ENCODE measurements around the gene CASQ2.
"Not testable (repeated sequence)": the region's sequence is repeated elsewhere in the genome, so short reads cannot be mapped to it uniquely, and the experiment has no call there.

Gene CASQ2

GRCh38 chr1:115779075-115779474 lies 10.6 kb upstream of the CASQ2 start:
- DNase-seq: not testable (repeated sequence)

- DNase-seq: no peak
These were observed 3.4 kb upstream of the CASQ2 start for GRCh38 chr1:115771847-115772457.

- DNase-seq: no peak
These were observed 2.8 kb upstream of the CASQ2 start for GRCh38 chr1:115771094-115771846.

GRCh38 chr1:115767403-115767802 lies 1.1 kb downstream of the CASQ2 start:
- DNase-seq: no peak

GRCh38 chr1:115765091-115765490 lies 3.4 kb downstream of the CASQ2 start:
- no peak for DNase-seq

- DNase-seq: no peak
These were observed 4.0 kb downstream of the CASQ2 start for GRCh38 chr1:115764541-115764940.

GRCh38 chr1:115762779-115763178 lies 5.7 kb downstream of the CASQ2 start:
- no peak for DNase-seq

- no peak for DNase-seq
These were observed 6.8 kb downstream of the CASQ2 start for GRCh38 chr1:115761601-115762302.

GRCh38 chr1:115757856-115758255 lies 10.7 kb downstream of the CASQ2 start:
- no peak for DNase-seq

GRCh38 chr1:115757326-115757725 lies 11.2 kb downstream of the CASQ2 start:
- DNase-seq: no peak

GRCh38 chr1:115755456-115756370 lies 12.8 kb downstream of the CASQ2 start:
- DNase-seq: no peak

GRCh38 chr1:115753830-115754229 lies 14.7 kb downstream of the CASQ2 start:
- no peak for DNase-seq

- DNase-seq: no peak
These were observed 15.2 kb downstream of the CASQ2 start for GRCh38 chr1:115753361-115753760.

GRCh38 chr1:115748401-115749150 lies 19.9 kb downstream of the CASQ2 start:
- DNase-seq: no peak

- no peak for DNase-seq
These were observed 22.4 kb downstream of the CASQ2 start for GRCh38 chr1:115746021-115746690.

- no peak for DNase-seq
These were observed 23.8 kb downstream of the CASQ2 start for GRCh38 chr1:115744646-115745275.

- DNase-seq: no peak
These were observed 27.7 kb downstream of the CASQ2 start for GRCh38 chr1:115740811-115741210.

GRCh38 chr1:115732316-115732715 lies 36.2 kb downstream of the CASQ2 start:
- DNase-seq: no peak

- DNase-seq: no peak
These were observed 38.8 kb downstream of the CASQ2 start for GRCh38 chr1:115729756-115730155.

GRCh38 chr1:115728341-115728740 lies 40.2 kb downstream of the CASQ2 start:
- no peak for DNase-seq

- DNase-seq: no peak
These were observed 40.7 kb downstream of the CASQ2 start for GRCh38 chr1:115727706-115728249.
